ENCODE results near the gene MPST. TPM values are rescaled to one million over a fixed set of nuclear protein-coding genes. Genes with fewer than 3 reads are reported as not detected.

MPST gene
- total RNA-seq, 2 donors from 2014 or later, result 221 to 250 TPM

GRCh38 chr22:37033605-37034430 lies 14.3 kb downstream of the MPST start:
- peak; percentile 40 for ATAC-seq
- peak in 1 of 2 donors; percentile 37 for DNase-seq
- intact Hi-C loops (cut with DNase I, micrococcal nuclease), result no loop called here

GRCh38 chr22:37036655-37037377 lies 17.3 kb downstream of the MPST start:
- intact Hi-C loops (cut with DNase I, micrococcal nuclease), result no loop called here

GRCh38 chr22:37037669-37038068 lies 18.1 kb downstream of the MPST start:
- ATAC-seq (no peak), DNase-seq (no peak)
- intact Hi-C loops (cut with DNase I, micrococcal nuclease), result no loop called here

More at GRCh38 chr22:37036655-37037377, 17.3 kb downstream of the MPST start:
- no peak for ATAC-seq
- no peak for DNase-seq

- intact Hi-C loops (cut with DNase I, micrococcal nuclease), result no loop called here
- DNase-seq (no peak), ATAC-seq (no peak)
Observed at GRCh38 chr22:37039466-37039865, 19.9 kb downstream of the MPST start.

- ATAC-seq (peak; percentile 13), DNase-seq (no peak)
- intact Hi-C loops (cut with DNase I, micrococcal nuclease), result no loop called here
Observed at GRCh38 chr22:37043209-37043827, 23.8 kb downstream of the MPST start.

- ATAC-seq, result peak; percentile 85
- intact Hi-C loops (cut with DNase I, micrococcal nuclease), result no loop called here
- DNase-seq, result peak; percentile 88 to 89
Observed at GRCh38 chr22:37043828-37044538, 24.4 kb downstream of the MPST start.

- no peak for ATAC-seq
- intact Hi-C loops (cut with DNase I, micrococcal nuclease), result no loop called here
Observed at GRCh38 chr22:37044634-37045625, 25.4 kb downstream of the MPST start.

GRCh38 chr22:37045958-37046357 lies 26.4 kb downstream of the MPST start:
- no peak for ATAC-seq
- intact Hi-C loops (cut with DNase I, micrococcal nuclease), result no loop called here
- no peak for DNase-seq

More at GRCh38 chr22:37044634-37045625, 25.4 kb downstream of the MPST start:
- no peak for DNase-seq

GRCh38 chr22:37046589-37046988 lies 27.0 kb downstream of the MPST start:
- DNase-seq (no peak), ATAC-seq (no peak)
- intact Hi-C loops (cut with DNase I, micrococcal nuclease), result no loop called here

- intact Hi-C loops (cut with DNase I, micrococcal nuclease), result no loop called here
- ATAC-seq (no peak), DNase-seq (no peak)
Observed at GRCh38 chr22:37047006-37047405, 27.5 kb downstream of the MPST start.

GRCh38 chr22:37048133-37048532 lies 28.6 kb downstream of the MPST start:
- DNase-seq (no peak), ATAC-seq (no peak)
- intact Hi-C loops (cut with DNase I, micrococcal nuclease), result no loop called here

- intact Hi-C loops (cut with DNase I, micrococcal nuclease), result no loop called here
- DNase-seq (no peak), ATAC-seq (no peak)
Observed at GRCh38 chr22:37049224-37049623, 29.7 kb downstream of the MPST start.

- DNase-seq, result no peak
- intact Hi-C loops (cut with DNase I, micrococcal nuclease), result no loop called here
- no peak for ATAC-seq
Observed at GRCh38 chr22:37050913-37051312, 31.4 kb downstream of the MPST start.

- intact Hi-C loops (cut with DNase I, micrococcal nuclease), result no loop called here
- DNase-seq, result peak; percentile 76 to 85
- peak; percentile 70 for ATAC-seq
Observed at GRCh38 chr22:37051391-37052385, 32.1 kb downstream of the MPST start, which contains the start of gene KCTD17. Gene KCTD17, plus strand, starts transcription at chr22:37051742. Its CDS starts 19 bp downstream, at chr22:37051761.

GRCh38 chr22:37052386-37053309 lies 33.1 kb downstream of the MPST start:
- intact Hi-C loops (cut with DNase I, micrococcal nuclease), result no loop called here
- DNase-seq, result no peak
- ATAC-seq, result no peak
